ENCODE data around the gene PILRA.
"Not testable (repeated sequence)": the region's sequence is repeated elsewhere in the genome, so short reads cannot be mapped to it uniquely, and the experiment has no call there.

Gene PILRA

GRCh38 chr7:100429637-100430492 is 56.6 kb downstream of the PILRA start, which contains the start of gene MEPCE:
TSS of gene MEPCE (plus strand) at chr7:100429831. CDS start at chr7:100430019, 188 bp downstream.
- Histone ChIP-seq H3K4me3 (peak within 1 kb of the TSS; percentile 60 to 94 (median 92)), H3K27ac (peak within 1 kb of the TSS; percentile 95 to 100 (median 99))

DNA sequence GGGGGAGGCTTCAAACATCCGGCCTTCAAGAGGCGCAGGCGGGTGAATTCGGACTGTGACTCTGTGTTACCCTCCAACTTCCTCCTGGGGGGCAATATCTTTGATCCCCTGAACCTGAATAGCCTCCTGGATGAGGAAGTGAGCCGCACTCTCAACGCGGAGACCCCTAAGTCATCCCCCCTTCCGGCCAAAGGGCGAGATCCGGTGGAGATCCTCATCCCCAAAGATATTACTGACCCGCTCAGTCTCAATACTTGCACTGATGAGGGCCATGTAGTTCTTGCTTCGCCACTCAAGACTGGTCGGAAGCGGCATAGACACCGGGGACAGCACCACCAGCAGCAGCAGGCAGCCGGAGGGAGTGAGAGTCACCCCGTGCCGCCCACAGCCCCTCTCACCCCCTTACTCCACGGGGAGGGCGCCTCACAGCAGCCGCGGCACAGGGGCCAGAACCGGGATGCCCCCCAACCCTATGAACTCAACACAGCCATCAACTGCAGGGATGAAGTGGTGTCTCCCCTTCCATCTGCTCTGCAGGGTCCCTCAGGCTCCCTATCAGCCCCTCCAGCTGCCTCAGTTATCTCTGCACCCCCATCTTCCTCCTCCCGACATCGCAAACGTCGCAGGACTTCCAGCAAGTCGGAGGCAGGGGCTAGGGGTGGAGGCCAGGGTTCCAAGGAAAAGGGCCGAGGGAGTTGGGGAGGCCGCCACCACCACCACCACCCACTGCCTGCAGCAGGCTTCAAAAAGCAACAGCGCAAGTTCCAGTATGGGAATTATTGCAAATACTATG is 57.4 kb downstream of the PILRA start:
- H3K4me3 ChIP-seq: peak overlapping the region; percentile 60 to 94 (median 92)
- peak overlapping the region; percentile 95 to 100 (median 99) for H3K27ac ChIP-seq

DNA sequence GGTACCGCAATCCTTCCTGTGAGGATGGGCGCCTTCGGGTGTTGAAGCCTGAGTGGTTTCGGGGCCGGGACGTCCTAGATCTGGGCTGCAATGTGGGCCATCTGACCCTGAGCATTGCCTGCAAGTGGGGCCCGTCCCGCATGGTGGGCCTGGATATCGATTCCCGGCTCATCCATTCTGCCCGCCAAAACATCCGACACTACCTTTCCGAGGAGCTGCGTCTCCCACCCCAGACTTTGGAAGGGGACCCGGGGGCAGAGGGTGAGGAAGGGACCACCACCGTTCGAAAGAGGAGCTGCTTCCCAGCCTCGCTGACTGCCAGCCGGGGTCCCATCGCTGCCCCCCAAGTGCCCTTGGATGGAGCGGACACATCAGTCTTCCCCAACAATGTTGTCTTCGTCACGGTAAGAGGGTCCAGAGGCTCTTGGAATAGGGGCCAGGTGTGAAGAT is 58.0 kb downstream of the PILRA start:
- H3K4me3 ChIP-seq: peak overlapping the region in 3 of 7 experiments; percentile 67 to 94 (median 79)
- H3K27ac ChIP-seq: peak overlapping the region in 10 of 21 experiments; percentile 13 to 100 (median 98)

- H3K27ac ChIP-seq: peak overlapping the region in 7 of 21 experiments; percentile 13 to 65 (median 45)
- no peak overlapping the region for H3K4me3 ChIP-seq
Measured at GRCh38 chr7:100432053-100432452, 58.8 kb downstream of the PILRA start.

DNA sequence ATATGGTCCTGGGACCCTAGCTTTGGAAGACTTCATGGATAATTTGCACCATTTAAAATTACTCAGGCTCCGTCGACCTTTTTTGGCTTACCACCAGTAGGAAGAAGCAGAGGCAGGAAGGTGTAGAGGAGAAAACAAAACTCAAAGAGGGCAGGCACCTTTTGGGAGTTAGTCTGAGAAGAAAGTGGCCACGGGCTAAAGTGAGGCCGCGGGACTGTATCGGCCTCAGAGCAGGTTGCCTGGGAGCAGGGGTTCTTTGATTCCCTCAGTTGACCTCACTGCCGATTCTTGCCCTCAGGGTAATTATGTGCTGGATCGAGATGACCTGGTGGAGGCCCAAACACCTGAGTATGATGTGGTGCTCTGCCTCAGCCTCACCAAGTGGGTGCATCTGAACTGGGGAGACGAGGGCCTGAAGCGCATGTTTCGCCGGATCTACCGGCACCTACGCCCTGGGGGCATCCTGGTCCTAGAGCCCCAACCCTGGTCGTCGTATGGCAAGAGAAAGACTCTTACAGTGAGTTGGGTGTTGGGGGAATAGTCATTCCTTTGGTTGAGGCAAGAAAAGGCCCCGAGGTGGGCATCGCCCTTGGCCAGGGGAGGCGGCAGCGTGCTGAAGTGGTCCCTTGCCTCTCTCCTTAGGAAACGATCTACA is 59.5 kb downstream of the PILRA start:
- Histone ChIP-seq H3K4me3 (no peak overlapping the region), H3K27ac (peak overlapping the region in 6 of 21 experiments; percentile 15 to 65 (median 43))

DNA sequence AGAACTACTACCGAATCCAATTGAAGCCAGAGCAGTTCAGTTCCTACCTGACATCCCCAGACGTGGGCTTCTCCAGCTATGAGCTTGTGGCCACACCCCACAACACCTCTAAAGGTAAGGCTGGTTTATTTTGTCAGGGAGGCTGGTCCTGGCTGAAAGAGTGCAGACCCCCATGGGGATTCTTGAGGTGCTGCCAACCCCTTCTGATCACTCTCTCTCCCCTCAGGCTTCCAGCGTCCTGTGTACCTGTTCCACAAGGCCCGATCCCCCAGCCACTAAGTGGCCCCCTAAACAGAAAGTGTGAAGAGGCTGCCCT is 59.9 kb downstream of the PILRA start:
- peak overlapping the region in 5 of 21 experiments; percentile 8 to 65 (median 41) for H3K27ac ChIP-seq
- H3K4me3 ChIP-seq: no peak overlapping the region

- peak overlapping the region in 1 of 21 experiments; percentile 8 for H3K27ac ChIP-seq
- no peak overlapping the region for H3K4me3 ChIP-seq
Measured at GRCh38 chr7:100433592-100434296, 60.5 kb downstream of the PILRA start.

- H3K4me3 ChIP-seq: peak overlapping the region in 6 of 7 experiments; percentile 53 to 86 (median 82)
Measured at GRCh38 chr7:100434297-100435144, 61.2 kb downstream of the PILRA start.

GRCh38 chr7:100435401-100436304 is 62.4 kb downstream of the PILRA start:
- peak overlapping the region; percentile 79 to 99 (median 96) for H3K27ac ChIP-seq
- peak overlapping the region; percentile 53 to 87 (median 83) for H3K4me3 ChIP-seq

More at GRCh38 chr7:100434297-100435144, 61.2 kb downstream of the PILRA start:
- H3K27ac ChIP-seq: peak overlapping the region in 18 of 21 experiments; percentile 83 to 99 (median 97)

GRCh38 chr7:100437150-100438100 is 64.1 kb downstream of the PILRA start:
- H3K4me3 ChIP-seq: peak overlapping the region in 5 of 7 experiments; percentile 60 to 87 (median 83)
- peak overlapping the region in 18 of 21 experiments; percentile 89 to 99 (median 96) for H3K27ac ChIP-seq

DNA sequence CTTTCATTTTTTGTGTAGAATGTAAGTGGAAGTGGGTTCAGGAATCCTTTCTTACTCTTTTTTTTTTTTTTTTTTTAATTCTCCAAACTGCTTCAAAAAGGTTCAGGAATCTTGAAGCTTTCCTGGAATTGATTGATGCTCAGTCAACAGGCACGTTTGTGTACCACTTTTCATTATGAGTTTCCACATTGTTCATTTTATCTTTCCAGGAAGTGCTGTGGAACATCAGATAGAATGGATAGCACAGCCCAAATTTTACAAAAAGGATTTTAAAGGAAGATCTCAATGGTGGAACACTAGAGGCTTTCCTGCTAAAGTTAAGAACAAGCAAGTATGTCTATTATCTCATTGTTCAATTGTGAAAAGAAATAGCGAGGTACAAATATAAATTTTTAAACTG is 64.9 kb downstream of the PILRA start:
- peak overlapping the region in 1 of 21 experiments; percentile 38 for H3K27ac ChIP-seq

DNA sequence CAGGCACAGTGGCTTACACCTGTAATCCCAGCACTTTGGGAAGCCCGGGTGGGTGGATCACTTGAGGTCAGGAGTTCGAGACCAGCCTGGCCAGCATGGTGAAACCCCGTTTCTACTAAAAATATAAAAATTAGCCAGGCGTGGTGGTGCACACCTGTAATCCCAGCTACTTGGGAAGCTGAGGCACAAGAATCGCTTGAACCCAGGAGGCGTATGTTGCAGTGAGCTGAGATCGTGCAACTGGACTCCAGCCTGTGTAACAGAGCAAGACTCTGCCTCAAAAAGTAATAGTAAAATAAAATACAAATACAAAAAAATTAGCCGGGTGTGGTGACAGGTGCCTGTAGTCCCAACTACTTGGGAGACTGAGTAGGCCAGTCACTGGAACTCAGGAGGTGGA is 65.4 kb downstream of the PILRA start:
- H3K27ac ChIP-seq, H3K4me3 ChIP-seq: not testable (repeated sequence)

More for the DNA sequence above, 64.9 kb downstream of the PILRA start:
- no peak overlapping the region for H3K4me3 ChIP-seq

GRCh38 chr7:100439244-100439643 is 66.0 kb downstream of the PILRA start:
- H3K4me3 ChIP-seq, H3K27ac ChIP-seq: not testable (repeated sequence)

DNA sequence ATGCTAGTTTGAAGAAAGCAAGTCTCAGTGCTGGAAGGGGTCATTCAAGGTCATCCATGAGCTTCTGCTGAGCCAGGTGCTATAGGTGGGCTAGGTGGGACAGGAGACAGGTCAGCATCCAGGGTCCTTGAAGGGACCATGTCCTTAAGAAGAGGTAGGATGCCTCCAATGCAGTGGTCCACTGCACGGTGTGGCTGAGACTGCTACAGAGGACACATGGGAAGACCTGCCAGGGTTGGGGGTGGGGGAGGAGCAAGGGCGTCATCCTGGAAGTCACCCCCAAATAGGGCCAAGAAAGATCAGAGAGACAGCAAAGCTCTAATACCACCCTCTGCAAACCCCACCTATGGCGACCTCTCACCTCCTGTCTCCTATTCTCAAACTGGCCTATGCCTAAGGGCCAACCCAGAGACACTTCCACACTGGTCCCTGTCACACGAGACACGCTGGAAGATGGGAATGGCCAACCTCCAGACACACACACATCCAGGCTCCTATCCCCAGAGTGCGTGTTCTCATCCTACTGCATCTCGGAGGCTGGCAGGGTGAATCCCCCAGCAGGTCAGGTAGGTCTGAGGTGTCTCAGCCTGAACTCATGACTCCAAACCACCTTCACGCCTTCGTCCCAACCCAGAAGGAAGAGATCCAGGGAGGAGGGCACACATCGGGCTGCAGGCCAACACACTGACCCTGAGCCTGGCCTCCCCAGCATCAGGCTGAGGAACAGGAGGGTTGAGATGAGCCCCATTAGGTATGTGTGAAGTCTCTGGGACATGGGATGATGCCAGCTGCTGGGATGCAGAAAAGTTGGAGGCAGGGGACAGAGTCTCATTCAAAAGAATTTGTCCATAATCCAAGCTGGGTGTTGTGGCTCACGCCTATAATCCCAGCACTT is 68.6 kb downstream of the PILRA start:
- H3K27ac ChIP-seq: no peak overlapping the region
- H3K4me3 ChIP-seq: no peak overlapping the region
